Hepatocyte (in vitro differentiated cells): ENCODE data around the gene DCC. TPM values are rescaled to one million over a fixed set of nuclear protein-coding genes. Genes with fewer than 3 reads are reported as not detected.

Experiments used
- DNase-seq: peaks from one replicate; pipeline ENCODE4 v3.0.0-alpha.2; 2016; ENCODE audit warnings: low spot score
- H2AFZ ChIP-seq: fragments of 200-600 bp; sonication (generic); 2 replicates; pipeline ENCODE4 v1.6.0; 2016; ENCODE audit warnings: antibody characterized with exemption, mild to moderate bottlenecking
- H3K27ac ChIP-seq: fragments of 200-600 bp; sonication (generic); 2 replicates; pipeline ENCODE4 v1.5.1; 2016; ENCODE audit warnings: mild to moderate bottlenecking
- H3K27me3 ChIP-seq: fragments of 200-600 bp; sonication (generic); 2 replicates; pipeline ENCODE4 v1.6.1; 2016
- H3K36me3 ChIP-seq: fragments of 200-600 bp; sonication (generic); replicated peaks from 2 replicates; pipeline ENCODE4 v1.5.1; 2016; ENCODE audit warnings: low read depth; ENCODE audit not compliant: insufficient read depth
- H3K4me1 ChIP-seq: fragments of 200-600 bp; sonication (generic); 2 replicates; pipeline ENCODE4 v1.5.1; 2016; ENCODE audit warnings: mild to moderate bottlenecking, moderate library complexity; ENCODE audit not compliant: insufficient read depth
- H3K4me2 ChIP-seq: fragments of 200-600 bp; sonication (generic); 2 replicates; pipeline ENCODE4 v1.6.0; 2016
- H3K4me3 ChIP-seq: fragments of 200-600 bp; sonication (generic); 2 replicates; pipeline ENCODE4 v1.5.1; 2016; ENCODE audit warnings: mild to moderate bottlenecking
- H3K79me2 ChIP-seq: fragments of 200-600 bp; sonication (generic); 2 replicates; pipeline ENCODE4 v1.6.0; 2017; ENCODE audit warnings: mild to moderate bottlenecking
- H3K9me2 ChIP-seq: fragments of 200-600 bp; sonication (generic); replicated peaks from 2 replicates; pipeline ENCODE4 v1.6.0; 2017; ENCODE audit warnings: mild to moderate bottlenecking; ENCODE audit not compliant: insufficient read depth
- H3K9me3 ChIP-seq: fragments of 200-600 bp; sonication (generic); 2 replicates; pipeline ENCODE4 v1.5.1; 2016; ENCODE audit warnings: low read depth, mild to moderate bottlenecking
- H4K20me1 ChIP-seq: fragments of 200-600 bp; sonication (generic); 2 replicates; pipeline ENCODE4 v1.6.0; 2016; ENCODE audit warnings: mild to moderate bottlenecking; ENCODE audit not compliant: insufficient read depth, poor library complexity, severe bottlenecking
- EZH2 ChIP-seq: fragments of 200-600 bp; sonication (generic); IDR thresholded peaks from 2 replicates; pipeline ENCODE4 v1.6.1; 2016; ENCODE audit warnings: antibody characterized with exemption, mild to moderate bottlenecking, borderline replicate concordance
- EZH2phosphoT487 ChIP-seq: fragments of 200-600 bp; sonication (generic); IDR thresholded peaks from one replicate; pipeline ENCODE4 v1.6.1; 2018; ENCODE audit warnings: antibody characterized with exemption, mild to moderate bottlenecking, low read depth, moderate library complexity; ENCODE audit not compliant: unreplicated experiment, severe bottlenecking
- WGBS: methylation state at CpG from one replicate; pipeline ENCODE4 v1.1.6; 2016; ENCODE audit warnings: low lambda C conversion rate; ENCODE audit errors: missing lambda C conversion rate; 5-methylcytosine and 5-hydroxymethylcytosine counted together
- polyA plus RNA-seq: library from polyadenylated mRNA; unstranded; fragments of >200 nt; fragmentation: Nextera tagmentation; extraction: Ambion mirVana; gene quantifications from 2 replicates; pipeline ENCODE4 v1.2.1, GENCODE V29; 2016
- total RNA-seq: library from RNA; depleted of rRNA; stranded (reverse); fragments of >200 nt; gene quantifications from 2 replicates; pipeline ENCODE4 v1.2.3, GENCODE V29; 2014
- TF ChIP-seq, protein P1 (sequence below): fragments of 200-600 bp; sonication (generic); IDR thresholded peaks from 2 replicates; pipeline ENCODE4 v1.5.1; 2016; ENCODE audit warnings: antibody characterized with exemption, mild to moderate bottlenecking; ENCODE audit not compliant: poor library complexity

DCC gene
- total and polyA plus RNA-seq, 2 experiments from 2014 or later = 1.0 to 3.5 TPM

DNA sequence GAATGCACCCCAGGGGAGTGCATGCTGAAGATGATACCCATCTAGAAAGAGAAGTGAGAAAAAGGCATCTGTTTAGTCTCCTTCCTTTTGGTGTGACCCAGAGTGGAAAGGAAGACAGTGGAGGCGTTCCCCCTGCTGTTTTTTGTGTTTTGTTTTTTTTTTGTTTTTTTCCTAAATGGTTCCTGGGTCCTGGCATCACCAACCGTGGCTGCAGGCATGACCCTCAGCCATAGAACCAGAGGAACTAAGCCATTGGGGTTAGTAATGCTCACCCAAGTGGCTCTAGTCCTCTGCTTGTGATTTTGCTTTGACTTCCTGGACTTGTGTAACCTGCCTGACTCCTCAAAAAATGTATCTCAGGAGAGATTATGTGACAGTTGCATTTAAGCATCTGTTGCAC is 451.3 kb downstream of the DCC start:
- H3K4me1 ChIP-seq = no peaks in the 10 kb centered on the region
- 42% methylated on average over 2 of the region's 2 CpGs for WGBS
- H4K20me1 ChIP-seq = no peaks in the 10 kb centered on the region
- H3K27me3 ChIP-seq = no peaks in the 10 kb centered on the region
- no peaks in the 10 kb centered on the region for H3K9me2 ChIP-seq
- TF ChIP-seq EZH2phosphoT487 = no peak
- TF ChIP-seq, protein P1, sequence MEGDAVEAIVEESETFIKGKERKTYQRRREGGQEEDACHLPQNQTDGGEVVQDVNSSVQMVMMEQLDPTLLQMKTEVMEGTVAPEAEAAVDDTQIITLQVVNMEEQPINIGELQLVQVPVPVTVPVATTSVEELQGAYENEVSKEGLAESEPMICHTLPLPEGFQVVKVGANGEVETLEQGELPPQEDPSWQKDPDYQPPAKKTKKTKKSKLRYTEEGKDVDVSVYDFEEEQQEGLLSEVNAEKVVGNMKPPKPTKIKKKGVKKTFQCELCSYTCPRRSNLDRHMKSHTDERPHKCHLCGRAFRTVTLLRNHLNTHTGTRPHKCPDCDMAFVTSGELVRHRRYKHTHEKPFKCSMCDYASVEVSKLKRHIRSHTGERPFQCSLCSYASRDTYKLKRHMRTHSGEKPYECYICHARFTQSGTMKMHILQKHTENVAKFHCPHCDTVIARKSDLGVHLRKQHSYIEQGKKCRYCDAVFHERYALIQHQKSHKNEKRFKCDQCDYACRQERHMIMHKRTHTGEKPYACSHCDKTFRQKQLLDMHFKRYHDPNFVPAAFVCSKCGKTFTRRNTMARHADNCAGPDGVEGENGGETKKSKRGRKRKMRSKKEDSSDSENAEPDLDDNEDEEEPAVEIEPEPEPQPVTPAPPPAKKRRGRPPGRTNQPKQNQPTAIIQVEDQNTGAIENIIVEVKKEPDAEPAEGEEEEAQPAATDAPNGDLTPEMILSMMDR = no peak
- no peak for TF ChIP-seq EZH2
- H3K79me2 ChIP-seq = no peaks in the 10 kb centered on the region
- no peak overlapping the region for H3K4me2 ChIP-seq
- no peak overlapping the region for H3K27ac ChIP-seq
- H3K9me3 ChIP-seq = peaks cover 13% of the 10 kb centered on the region
- no peak overlapping the region for H2AFZ ChIP-seq
- no peaks in the 10 kb centered on the region for H3K36me3 ChIP-seq
- DNase-seq = no peak
- no peak overlapping the region for H3K4me3 ChIP-seq

DNA sequence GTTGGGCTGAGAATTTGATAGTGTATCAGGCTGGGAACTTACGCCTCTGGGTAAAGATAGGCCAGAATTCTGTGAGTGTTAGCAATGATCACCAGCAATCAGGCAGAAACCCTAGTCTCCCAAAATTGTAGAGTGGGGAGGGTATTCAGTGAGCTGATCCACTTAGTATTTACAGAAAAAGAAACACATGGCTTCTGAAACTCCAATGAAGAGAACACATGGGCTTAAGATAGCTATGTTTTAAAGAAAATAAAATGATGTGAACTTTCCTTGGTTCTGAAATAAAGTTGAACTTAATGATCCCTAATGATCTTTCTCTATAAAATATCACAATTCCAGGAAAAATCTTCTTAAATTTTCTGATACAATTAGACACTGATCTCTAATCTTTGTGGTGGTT is 472.8 kb downstream of the DCC start:
- H3K27me3 ChIP-seq = no peaks in the 10 kb centered on the region
- H3K27ac ChIP-seq = no peak overlapping the region
- no peak overlapping the region for H3K4me3 ChIP-seq
- no peaks in the 10 kb centered on the region for H3K4me1 ChIP-seq
- no peaks in the 10 kb centered on the region for H3K36me3 ChIP-seq
- no peak overlapping the region for H2AFZ ChIP-seq
- H3K9me3 ChIP-seq = no peaks in the 10 kb centered on the region
- no peak for DNase-seq
- WGBS = 70% methylated on average over 1 of the region's 1 CpG
- H3K4me2 ChIP-seq = no peak overlapping the region
- no peaks in the 10 kb centered on the region for H3K79me2 ChIP-seq
- no peaks in the 10 kb centered on the region for H4K20me1 ChIP-seq
- TF ChIP-seq, protein P1 = no peak
- no peak for TF ChIP-seq EZH2
- no peak for TF ChIP-seq EZH2phosphoT487
- no peaks in the 10 kb centered on the region for H3K9me2 ChIP-seq

DNA sequence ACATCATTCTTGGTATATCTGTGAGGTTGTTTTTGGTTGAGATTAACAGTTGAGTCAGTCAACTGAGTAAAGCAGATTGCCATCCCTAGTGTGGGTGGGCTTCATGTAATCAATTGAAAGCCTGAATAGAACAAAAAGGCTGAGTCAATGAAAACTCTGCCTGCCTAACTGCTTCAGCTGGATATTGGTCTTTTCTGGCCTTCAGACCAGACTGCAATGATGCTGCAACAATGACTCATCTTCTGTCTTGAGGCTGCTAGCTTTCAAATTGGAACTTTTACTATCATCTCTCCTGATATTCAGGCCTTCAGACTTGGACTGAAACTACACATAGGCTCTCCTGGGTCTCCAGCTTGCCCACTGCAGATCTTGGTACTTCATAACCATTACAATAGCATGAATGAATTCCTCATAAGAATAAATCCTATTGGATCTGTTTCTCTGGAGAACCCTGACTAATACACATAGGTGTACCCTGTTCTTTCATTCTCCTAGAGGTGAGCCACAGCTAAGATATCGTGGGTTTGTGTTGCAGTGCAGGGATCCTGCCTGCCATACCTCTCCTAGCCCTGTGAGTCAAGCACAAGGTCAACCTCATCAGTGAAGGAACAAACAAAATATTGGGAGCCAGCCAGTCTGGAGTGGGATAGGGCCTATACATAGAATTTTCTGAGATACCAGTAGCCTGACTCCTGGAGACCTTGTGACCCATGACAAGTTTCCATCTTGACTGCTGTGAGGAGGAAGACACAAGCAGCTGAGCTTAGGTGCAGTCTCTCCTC is 473.8 kb downstream of the DCC start:
- no peak for TF ChIP-seq EZH2phosphoT487
- no peak for TF ChIP-seq EZH2
- TF ChIP-seq, protein P1 = no peak
- no peak overlapping the region for H3K27ac ChIP-seq
- H3K9me3 ChIP-seq = no peaks in the 10 kb centered on the region
- H3K27me3 ChIP-seq = no peaks in the 10 kb centered on the region
- H3K4me1 ChIP-seq = no peaks in the 10 kb centered on the region
- no peak overlapping the region for H2AFZ ChIP-seq
- no peaks in the 10 kb centered on the region for H3K36me3 ChIP-seq
- no peaks in the 10 kb centered on the region for H3K79me2 ChIP-seq
- H3K9me2 ChIP-seq = no peaks in the 10 kb centered on the region
- H3K4me2 ChIP-seq = no peak overlapping the region
- DNase-seq = no peak
- H3K4me3 ChIP-seq = no peak overlapping the region
- H4K20me1 ChIP-seq = no peaks in the 10 kb centered on the region
- 58% methylated on average over 1 of the region's 1 CpG for WGBS
